Transverse colon (tissue), 1 donor: ENCODE results near the gene ACSL1.

Source experiments
- EP300 ChIP-seq: sonication (generic); formaldehyde crosslinking; IDR thresholded peaks from one replicate; pipeline ENCODE4 v1.6.1; 2017; ENCODE audit warnings: antibody characterized with exemption, low read depth
- POLR2A ChIP-seq: fragments of 450-650 bp; IDR thresholded peaks from one replicate; pipeline ENCODE4 v1.6.1; 2016; ENCODE audit warnings: antibody characterized with exemption, mild to moderate bottlenecking, moderate library complexity

DNA sequence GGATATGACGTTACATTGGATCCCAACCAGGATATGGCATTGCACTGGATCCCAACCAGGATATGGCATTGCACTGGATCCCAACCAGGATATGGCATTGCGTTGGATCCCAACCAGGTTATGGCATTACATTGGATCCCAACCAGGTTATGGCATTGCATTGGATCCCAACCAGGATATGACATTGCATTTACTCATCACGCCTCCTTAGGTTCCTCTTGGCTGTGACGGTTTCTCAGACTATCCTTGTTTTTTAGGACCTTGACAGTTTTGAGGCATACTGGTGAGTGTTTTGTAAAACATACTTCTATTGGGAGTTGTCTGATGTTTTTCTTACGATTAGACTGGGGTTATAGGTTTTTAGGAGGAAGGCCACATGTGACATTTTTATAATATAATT lies 5.4 kb upstream of the ACSL1 start:
- TF ChIP-seq POLR2A (no peak), EP300 (no peak)
